ENCODE results near the gene MYF6.

GRCh38 chr12:80712866-80713265 lies 5.4 kb downstream of the MYF6 start:
- no peak for TF ChIP-seq CTCF (IDR thresholded peaks at IDR 0.05)
- TF ChIP-seq POLR2A (IDR thresholded peaks at IDR 0.05): no peak

All from esophagus squamous epithelium (tissue), 4 donors.